Raji (cell line): Measurements from ENCODE around the gene SEC31A.

ENCODE experiments used
- POLR2A ChIP-seq: IDR thresholded peaks from 2 replicates; pipeline ENCODE4 v1.6.1; 2011; ENCODE audit warnings: low read depth, low read length, control low read depth; ENCODE audit not compliant: insufficient read depth

Gene SEC31A

DNA sequence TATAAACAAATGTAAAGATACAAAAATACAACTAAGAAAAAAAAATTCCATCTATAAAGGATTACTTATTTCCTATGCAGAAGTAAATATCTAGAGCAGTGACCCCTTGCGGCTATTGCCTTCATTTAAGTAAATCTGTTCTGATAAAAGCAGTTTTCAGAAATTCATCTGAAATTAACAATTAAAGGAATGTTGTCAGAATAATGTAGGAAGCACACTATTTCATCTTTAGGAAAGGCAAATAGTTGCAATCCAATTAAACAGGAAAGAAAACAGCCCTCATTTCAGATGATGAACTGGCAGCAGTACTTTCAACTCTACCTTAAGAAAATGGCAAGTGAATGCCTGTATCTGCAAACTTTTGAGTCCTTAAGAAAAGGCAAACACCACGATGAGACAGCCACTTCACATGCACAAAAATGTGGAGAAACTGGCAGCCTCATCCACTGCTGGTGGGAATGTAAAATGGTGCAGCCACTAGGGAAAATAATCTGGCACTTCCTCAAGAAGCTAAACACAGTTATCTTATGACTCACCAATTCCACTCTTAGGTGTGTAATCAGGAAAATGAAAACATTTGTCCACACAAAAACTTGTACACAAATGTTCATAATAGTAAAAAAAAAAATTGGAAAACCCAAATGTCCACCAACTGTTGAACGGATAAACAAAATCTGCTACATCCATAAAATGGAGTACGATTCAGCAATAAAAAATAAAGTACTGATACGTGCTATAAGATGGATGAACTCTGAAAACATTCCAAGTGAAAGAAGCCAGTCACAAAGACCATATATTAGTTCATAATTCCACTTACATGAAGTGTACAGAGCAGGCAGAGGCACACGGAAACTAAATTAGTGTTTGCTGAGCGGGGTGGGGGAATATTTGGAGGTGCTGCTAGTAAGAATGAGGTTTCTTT, 7.6 kb upstream of the SEC31A start:
- no peak for TF ChIP-seq POLR2A

DNA sequence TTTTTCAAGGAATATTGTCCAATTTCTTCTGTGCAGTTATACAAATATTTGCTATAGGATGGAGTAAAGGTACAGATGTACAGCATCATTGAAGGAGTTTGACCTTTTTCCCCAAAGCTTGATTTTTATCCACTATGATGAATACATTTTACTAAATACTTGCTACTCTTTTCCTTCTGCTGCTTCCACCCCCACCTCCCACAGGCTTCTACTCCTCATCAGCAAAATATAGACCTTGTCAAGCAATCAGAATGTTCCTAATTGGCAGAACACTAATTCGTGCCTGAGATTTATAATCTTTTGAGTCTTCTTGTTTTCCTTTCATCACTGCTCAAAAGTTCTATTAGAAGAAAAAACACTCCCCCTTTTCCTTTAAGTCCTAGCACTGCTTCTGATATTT, 5.8 kb upstream of the SEC31A start:
- TF ChIP-seq POLR2A: no peak

DNA sequence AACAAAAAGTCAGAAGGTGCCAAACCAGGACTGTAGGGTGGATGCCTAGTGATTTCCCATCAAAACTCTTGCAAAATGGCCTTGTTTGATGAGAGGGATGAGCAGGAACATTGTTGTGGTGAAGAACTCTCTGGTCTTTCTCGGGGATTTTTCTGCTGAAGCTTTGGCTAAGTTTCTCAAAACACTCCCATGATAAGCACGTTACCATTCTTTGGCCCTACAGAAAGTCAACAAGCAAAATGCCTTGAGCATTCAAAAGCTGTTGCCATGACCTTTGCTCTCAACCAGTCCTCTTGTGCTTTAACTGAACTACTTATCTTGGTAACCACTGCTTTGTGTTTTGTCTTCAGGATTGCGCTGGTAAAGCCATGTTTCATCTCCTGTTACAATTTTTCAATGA, 3.0 kb upstream of the SEC31A start:
- TF ChIP-seq POLR2A: no peak

DNA sequence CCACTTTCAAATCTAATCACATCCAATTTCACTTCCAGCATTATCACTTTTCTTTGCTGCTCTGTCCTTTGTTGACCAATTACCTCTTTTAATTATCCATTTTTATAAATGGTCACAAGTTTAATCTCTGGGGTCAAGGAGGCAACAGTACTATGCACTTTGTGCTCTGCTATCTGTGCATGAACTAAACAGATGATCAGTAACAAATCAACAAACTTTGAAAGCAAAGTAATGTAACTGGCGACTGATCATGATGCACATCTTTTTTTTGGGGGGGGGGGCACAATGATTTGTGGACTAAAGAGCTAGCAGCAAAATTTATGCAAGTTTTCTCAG, 1.5 kb upstream of the SEC31A start:
- TF ChIP-seq POLR2A: no peak

DNA sequence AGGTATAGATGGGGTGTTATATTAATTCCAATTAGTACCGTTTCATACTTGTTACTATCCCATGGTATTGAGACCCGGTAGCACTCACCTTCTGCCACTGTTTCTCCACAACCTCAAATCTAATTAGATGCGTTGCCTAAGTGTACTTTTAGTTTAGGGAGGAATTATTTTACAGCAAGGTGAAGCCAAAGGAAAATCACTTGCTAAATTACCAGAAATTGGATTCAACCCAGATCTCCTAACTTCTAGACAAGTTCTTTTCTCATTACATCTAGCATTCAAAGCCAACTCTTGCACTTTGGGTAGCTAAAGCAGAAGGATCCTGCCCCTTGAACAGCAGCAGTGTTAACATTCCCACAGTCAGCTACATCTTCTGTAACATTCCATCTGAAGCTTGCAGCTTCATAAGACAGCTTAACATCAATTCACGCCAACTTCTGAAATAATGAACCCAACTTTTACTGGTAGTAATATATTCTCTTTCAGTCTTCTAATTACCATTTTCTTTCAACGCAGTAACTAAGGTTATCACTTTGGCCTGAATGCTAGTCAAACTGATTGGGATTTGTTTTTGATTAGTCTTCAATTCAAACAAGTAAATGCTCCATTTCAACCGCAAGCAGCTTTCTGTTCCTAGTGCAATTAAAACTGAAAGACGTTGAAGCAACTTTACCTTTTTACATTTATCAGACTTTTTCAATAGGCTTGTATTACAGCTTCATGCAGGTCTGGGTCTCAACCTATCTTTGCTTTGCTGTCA, 934 bp upstream of the SEC31A start:
- no peak for TF ChIP-seq POLR2A

DNA sequence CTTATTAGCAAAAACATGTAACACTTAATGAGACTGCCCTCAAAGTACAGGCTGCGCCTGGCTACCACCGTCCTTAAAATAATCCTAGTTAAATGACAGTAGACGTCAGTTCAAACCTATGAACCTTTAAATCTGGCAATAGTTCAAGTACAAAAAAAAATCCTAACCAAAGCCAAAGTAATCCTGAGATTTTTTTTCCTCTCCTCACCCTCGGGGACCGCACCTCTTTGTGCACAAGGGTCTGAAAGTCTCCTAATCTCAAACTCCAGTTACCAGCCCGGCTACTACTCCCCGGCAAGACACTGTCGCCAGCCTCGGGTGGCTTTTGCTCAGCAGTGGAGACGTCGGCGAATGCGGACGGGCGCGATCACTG, 439 bp downstream of the SEC31A start:
- TF ChIP-seq POLR2A: no peak

DNA sequence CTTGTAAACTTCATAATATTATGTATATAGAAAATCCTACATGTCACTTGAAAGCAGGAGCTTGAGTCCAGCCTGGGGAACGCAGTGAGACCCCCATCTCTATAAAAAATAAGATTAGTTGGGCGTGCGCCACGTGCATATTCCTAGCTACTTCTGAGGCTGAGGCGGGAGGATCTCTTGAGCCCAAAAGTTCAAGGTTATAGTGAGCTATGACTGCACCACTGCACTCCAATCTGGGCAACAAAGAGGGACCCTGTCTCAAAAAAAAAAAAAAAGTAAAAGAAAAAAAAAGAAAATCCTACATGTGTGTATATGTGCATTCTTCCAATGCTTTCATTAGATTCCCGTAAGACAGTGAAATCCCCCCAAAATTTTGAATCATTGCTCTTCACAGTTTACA, 1.7 kb downstream of the SEC31A start:
- TF ChIP-seq POLR2A: no peak

DNA sequence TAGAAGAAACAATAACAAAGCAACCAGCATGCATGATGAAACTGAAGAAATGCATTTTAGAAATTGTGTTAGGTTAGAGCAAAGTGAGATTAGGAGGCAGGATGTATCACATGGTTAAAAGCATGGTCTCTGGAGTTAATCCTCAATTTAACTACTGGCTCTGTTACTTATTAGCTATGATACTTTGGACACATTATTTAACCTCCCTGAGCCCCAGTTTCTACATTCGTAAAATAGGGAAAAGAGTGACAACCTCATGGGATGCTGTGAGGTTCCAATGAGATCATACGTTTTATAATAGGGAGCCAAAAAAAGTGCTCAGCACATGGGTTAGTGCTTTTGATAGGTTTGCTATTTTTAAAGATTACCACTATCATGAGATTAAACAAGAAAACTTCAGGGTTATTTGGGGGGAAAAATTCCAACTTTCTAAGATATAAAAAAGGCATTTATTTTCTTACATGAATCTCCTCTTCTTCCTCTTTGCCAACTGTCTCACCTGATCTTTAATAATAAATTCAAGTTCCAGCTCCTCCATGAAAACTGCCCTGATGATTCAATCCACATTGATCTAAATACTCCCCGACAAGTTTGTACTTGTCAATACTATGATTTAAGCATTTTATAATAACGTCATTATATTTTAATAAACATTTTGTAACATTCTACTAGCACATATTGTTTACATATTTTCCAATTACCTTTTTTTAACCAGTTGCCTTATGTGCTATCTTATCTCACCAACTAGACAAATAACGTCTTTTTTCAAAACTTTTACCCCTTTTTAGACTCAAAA, 4.6 kb downstream of the SEC31A start:
- TF ChIP-seq POLR2A: no peak

DNA sequence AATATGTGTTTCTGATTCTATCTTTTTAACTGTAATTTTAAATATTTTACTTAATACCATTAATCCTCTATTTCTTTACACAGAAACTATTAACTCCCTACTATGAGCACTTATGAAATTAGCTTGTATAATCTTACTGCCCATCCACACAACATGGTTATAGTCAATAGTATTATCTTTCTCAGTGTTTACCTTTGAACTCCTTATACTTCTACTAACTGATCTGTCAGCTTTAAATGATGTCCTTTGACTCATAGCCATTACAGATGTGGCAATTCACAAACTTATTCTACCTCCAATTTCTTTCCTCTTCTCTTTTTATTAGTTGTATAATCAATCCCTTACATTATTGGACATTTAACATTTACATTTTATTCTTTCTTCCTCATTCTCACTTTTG, 5.5 kb downstream of the SEC31A start:
- no peak for TF ChIP-seq POLR2A

DNA sequence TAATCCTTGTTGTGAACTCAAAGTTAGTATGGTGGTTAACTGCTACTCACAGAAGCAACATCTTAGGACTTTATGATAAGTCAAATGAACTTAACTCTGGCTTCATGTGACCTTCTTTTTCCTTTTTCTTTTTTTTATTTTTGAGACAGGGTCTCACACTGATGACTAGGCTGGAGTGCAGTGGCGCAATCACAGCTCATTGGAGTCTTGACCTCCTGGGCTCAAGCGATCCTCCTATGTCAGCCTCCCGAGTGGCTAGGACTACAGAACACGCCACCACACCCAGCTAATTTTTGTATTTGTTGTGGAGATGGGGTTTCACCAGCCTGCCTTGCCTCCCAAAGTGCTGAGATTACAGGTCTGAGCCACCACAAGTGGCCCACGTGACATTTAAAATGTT, 22.4 kb downstream of the SEC31A start:
- no peak for TF ChIP-seq POLR2A

DNA sequence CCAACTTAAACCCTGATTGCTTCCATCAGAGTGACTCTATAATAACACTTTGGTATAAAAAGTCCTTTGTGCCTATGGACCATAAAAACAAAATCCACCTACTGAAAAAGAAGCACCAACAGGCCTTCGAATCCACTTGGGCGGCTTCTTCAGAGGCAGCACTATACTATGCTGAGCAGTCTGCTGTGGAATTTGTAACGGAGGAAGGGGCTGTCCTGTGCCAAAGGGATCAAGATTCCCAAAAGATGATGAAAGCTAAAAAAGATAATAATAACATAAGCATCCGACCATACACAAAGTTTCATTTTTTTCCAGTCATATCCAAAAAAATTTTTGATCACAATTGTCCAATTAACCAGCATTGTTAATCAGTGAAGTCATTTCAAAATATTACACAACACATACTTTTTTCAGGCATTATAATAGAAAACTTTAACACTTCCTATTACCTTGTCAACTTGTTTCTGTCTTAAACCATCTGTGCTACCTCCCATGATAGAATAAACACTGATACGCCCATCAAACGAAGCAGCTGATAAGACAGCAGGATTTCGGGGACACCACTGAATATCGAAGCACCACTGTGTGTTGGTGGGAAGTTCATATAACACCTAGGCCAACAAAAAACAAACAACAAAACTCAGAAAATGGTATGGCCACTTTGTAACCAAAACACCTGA, 24.1 kb downstream of the SEC31A start:
- TF ChIP-seq POLR2A: no peak

DNA sequence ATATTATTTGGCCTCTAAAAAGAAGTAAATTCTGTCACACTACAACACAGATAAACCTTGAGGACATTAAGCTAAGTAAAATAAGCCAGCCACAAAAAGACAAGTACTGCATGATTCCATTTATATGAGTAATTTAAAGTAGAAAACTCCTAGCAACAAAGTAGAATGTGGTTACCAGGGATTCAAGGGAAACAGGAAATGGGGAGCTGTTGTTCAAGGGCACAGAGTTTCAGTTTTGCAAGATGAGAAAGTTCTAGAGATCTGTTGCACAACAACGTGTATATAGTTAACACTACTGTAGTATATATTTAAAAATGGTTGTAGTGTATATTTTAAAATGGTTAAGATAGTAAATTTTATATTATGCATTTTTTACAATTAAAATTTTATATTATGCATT, 25.4 kb downstream of the SEC31A start:
- no peak for TF ChIP-seq POLR2A

DNA sequence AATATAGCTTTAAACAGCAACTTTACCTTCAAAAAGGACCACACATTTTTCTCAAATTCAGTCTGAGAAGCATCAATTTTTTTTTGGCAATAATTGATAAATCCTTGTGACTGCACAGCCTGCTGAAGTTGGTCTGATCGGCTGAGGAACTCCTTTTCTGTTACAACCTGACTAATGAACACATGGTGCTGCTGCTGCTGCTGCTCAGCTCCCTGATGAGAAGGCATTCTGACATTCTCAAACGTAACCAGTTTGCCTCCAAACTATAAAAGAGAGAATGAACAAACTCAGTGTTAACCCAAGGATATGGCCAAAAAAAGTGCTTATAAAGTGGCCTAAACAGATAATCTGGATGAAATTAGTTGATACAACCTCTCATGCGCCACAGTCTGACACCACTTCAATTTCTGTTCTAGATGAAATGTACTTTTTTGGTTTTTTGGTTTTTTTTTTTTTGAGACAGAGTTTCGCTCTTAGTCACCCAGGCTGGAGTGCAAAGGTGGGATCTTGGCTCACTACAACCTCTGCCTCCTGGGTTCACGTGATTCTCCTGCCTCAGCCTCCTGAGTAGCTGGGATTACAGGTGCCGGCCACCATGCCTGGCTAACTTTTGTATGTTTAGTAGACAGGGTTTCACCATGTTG, 26.5 kb downstream of the SEC31A start:
- no peak for TF ChIP-seq POLR2A

DNA sequence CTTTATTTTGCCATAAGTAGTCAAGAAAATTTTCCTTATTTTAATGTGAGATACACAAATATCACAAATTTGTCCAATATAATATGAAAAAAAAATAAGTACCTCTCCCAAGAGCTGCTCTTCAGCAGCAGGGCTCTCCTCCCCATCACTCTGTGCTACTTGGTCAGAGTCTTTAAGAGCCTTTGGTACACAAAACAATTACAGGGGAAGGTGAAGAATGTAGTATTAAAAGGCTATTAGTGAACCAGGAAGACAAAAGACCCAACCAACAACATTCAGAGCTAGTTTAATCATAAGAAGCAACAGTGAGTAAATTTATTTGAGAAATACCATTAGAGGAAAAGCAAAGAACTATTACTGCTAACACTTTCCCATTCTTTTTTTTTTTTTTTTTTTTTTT, 29.4 kb downstream of the SEC31A start:
- TF ChIP-seq POLR2A: no peak

DNA sequence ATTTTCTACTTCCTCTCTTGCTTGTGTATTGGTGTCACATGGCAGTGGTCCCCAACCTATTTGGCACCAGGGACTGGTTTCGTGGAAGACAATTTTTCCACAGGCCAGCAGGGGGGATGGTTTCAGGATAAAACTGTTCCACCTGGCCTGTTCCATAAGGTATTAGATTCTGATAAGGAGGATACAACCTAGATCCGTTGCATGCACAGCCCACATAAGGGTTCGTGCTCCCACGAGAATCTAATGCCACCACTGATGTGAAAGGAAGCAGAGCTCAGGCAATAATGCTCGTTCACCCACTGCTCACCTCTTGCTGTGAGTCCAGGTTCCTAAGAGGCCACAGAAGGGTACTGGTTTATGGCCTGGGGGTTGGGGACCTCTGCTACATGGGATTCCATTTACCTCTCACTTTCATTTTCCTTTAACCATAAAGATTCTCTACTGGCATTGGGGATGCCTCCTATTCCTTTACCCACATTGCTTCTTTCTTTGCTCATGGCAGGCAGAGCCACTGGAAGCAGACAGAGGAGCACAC, 38.1 kb downstream of the SEC31A start:
- no peak for TF ChIP-seq POLR2A
